Sigmoid colon (tissue), 7 donors: ENCODE data around the gene ANKDD1B. TPM values are rescaled to one million over a fixed set of nuclear protein-coding genes. Genes with fewer than 3 reads are reported as not detected.

ENCODE experiments used
- DNase-seq: peaks from one replicate; pipeline ENCODE4 v3.0.0-alpha.2; 2019
- H3K27ac ChIP-seq, 4 donors: fragments of 200-600 bp; sonication (generic); one replicate each; pipeline ENCODE4 v1.5.1; 2016 to 2019; ENCODE audit warnings: mild to moderate bottlenecking in 1 of 4
- H3K27me3 ChIP-seq, 3 donors: fragments of 200-600 bp; sonication (generic); one replicate each; pipeline ENCODE4 v1.5.1; 2019; ENCODE audit warnings: mild to moderate bottlenecking in 1 of 3
- H3K36me3 ChIP-seq, 4 donors: fragments of 200-600 bp; sonication (generic); one replicate each; pipeline ENCODE4 v1.5.1; 2016 to 2019
- H3K4me1 ChIP-seq, 4 donors: fragments of 200-600 bp; sonication (generic); one replicate each; pipeline ENCODE4 v1.5.1; 2017 to 2019
- H3K4me3 ChIP-seq, 4 donors: fragments of 200-600 bp; sonication (generic); one replicate each; pipeline ENCODE4 v1.5.1; 2017 to 2019; ENCODE audit warnings: mild to moderate bottlenecking in 2 of 4, moderate library complexity in 1 of 4
- H3K9me3 ChIP-seq, 4 donors: fragments of 200-600 bp in 3 of 4; sonication (generic) in 3 of 4; one replicate each; pipeline versions ENCODE4 v1.5.1 to v1.6.1; 2013 to 2019
- EP300 ChIP-seq, 4 donors: sonication (generic); formaldehyde crosslinking; IDR thresholded peaks; one replicate each; pipeline ENCODE4 v1.6.1; 2017; ENCODE audit warnings: antibody characterized with exemption in 4 of 4
- POLR2A ChIP-seq, 2 donors: fragments of 450-650 bp; IDR thresholded peaks; one replicate each; pipeline ENCODE4 v1.6.1; 2016; ENCODE audit warnings: antibody characterized with exemption in 2 of 2, mild to moderate bottlenecking in 2 of 2, moderate library complexity in 2 of 2
- POLR2AphosphoS5 ChIP-seq, 4 donors: sonication (generic); formaldehyde crosslinking; IDR thresholded peaks; one replicate each; pipeline ENCODE4 v1.6.1; 2017; ENCODE audit warnings: antibody characterized with exemption in 4 of 4
- WGBS, 2 donors: extraction: QIAGEN DNeasy Blood & Tissue Kit; methylation state at CpG; one replicate each; pipeline ENCODE4 v1.1.7; 2013; 5-methylcytosine and 5-hydroxymethylcytosine counted together
- intact Hi-C: fragments of 100-400 bp; cut with DNase I; formaldehyde crosslinking; loops from one replicate; pipeline ENCODE4 v1.15.1; 2023
- polyA plus RNA-seq, 3 donors: library from polyadenylated mRNA; stranded (reverse); fragments of 200-250 nt; gene quantifications; one replicate each; pipeline ENCODE4 v1.2.3, GENCODE V29; 2013
- total RNA-seq, 4 donors: library from RNA; depleted of rRNA; stranded (reverse); fragments of >200 nt; gene quantifications; one replicate each; pipeline ENCODE4 v1.1.0, GENCODE V29; 2016
- TF ChIP-seq, protein P1 (sequence below), 4 experiments: fragments of 450-650 bp in 3 of 4; fragments of 200-600 bp in 1 of 4; IDR thresholded peaks; one replicate each; pipeline ENCODE4 v1.5.1; 2016 to 2019; ENCODE audit warnings: antibody characterized with exemption in 4 of 4, mild to moderate bottlenecking in 3 of 4, moderate library complexity in 2 of 4
- donor health status: healthy with polysubstance abuse.
- donor health status: Bipolar disorder and iron deficiency.
- donor health status: healthy.

Gene ANKDD1B
- total and polyA plus RNA-seq, 7 donors: 0.36 to 3.0 (median 1.8) TPM; not detected in 2

DNA sequence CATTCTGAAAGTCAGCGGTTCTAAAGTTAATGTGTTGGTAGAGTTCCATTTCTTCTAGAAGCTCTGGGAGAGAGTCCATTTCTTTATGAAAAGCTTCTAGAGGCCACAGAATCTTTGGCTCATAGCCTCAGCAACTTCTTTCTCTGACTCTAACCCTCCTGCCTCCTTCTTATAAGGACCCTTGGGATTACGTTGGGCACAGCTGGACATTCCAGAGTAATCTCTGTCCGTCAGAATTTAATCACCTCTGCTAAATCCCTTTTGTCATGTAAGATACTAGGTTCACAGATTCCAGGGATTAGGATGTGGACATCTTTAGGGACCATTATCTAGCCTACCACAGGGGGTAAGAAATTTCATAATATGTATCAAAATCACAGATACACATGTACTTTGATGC is 22.6 kb upstream of the ANKDD1B start:
- DNase-seq: no peak
- peaks cover 0 to 68% (median 6%) of the 10 kb centered on the region in 4 donors for H3K36me3 ChIP-seq
- 93 to 94% methylated on average over 3 of the region's 3 CpGs for WGBS, 2 donors
- intact Hi-C loops: no loop called here
- no peaks in the 10 kb centered on the region for H3K4me1 ChIP-seq
- no peaks in the 10 kb centered on the region for H3K9me3 ChIP-seq
- no peak for TF ChIP-seq EP300 (IDR thresholded peaks at IDR 0.05)
- TF ChIP-seq, protein P1, sequence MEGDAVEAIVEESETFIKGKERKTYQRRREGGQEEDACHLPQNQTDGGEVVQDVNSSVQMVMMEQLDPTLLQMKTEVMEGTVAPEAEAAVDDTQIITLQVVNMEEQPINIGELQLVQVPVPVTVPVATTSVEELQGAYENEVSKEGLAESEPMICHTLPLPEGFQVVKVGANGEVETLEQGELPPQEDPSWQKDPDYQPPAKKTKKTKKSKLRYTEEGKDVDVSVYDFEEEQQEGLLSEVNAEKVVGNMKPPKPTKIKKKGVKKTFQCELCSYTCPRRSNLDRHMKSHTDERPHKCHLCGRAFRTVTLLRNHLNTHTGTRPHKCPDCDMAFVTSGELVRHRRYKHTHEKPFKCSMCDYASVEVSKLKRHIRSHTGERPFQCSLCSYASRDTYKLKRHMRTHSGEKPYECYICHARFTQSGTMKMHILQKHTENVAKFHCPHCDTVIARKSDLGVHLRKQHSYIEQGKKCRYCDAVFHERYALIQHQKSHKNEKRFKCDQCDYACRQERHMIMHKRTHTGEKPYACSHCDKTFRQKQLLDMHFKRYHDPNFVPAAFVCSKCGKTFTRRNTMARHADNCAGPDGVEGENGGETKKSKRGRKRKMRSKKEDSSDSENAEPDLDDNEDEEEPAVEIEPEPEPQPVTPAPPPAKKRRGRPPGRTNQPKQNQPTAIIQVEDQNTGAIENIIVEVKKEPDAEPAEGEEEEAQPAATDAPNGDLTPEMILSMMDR (IDR thresholded peaks at IDR 0.05): no peak
- TF ChIP-seq POLR2A (IDR thresholded peaks at IDR 0.05): no peak
- no peak for TF ChIP-seq POLR2AphosphoS5 (IDR thresholded peaks at IDR 0.05)
- no peak overlapping the region for H3K27ac ChIP-seq
- H3K4me3 ChIP-seq: no peak overlapping the region
- H3K27me3 ChIP-seq: no peaks in the 10 kb centered on the region

DNA sequence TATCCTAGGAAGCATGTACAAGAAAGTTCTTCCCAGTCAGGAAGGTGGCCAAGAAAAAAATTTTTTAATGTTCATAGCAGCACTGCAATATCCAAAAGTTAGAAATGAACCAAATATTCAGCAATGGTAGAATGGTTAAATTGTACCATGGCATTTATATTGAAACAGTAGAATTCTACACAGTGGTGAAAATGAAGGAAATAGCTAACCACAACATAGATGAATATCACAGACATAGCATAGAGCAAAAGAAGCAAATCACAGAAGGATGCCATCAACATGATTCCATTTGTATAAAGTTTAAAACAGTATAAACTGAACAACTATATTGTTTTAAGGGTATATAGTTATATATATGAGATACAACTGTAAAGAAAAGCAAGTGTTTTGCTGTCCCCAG is 10.7 kb upstream of the ANKDD1B start:
- TF ChIP-seq POLR2AphosphoS5 (IDR thresholded peaks at IDR 0.05) (no peak), EP300 (IDR thresholded peaks at IDR 0.05) (no peak), POLR2A (IDR thresholded peaks at IDR 0.05) (no peak)
- TF ChIP-seq, protein P1 (IDR thresholded peaks at IDR 0.05): no peak
- H3K9me3 ChIP-seq: no peaks in the 10 kb centered on the region
- no peaks in the 10 kb centered on the region for H3K4me1 ChIP-seq
- no peak for DNase-seq
- no peak overlapping the region for H3K4me3 ChIP-seq
- H3K27me3 ChIP-seq: no peaks in the 10 kb centered on the region
- no peak overlapping the region for H3K27ac ChIP-seq
- intact Hi-C loops: no loop called here
- H3K36me3 ChIP-seq: peaks cover 0 to 65% (median 11%) of the 10 kb centered on the region in 4 donors

DNA sequence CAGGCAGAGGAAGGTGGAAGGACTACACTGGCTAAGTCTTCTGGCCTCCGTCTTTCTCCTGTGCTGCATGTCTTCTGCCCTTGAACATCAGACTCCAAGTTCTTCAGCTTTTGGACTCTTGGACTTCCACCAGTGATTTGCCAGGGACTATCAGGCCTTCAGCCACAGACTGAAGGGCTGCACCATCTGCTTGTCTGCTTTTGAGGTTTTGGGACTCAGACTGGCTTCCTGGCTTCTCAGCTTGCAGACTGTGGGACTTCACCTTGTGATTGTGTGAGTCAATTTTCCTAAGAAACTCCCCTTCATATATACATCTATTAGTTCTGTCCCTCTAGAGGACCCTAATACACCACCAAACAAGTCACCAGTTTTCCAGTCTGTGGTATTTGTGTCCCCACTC is 9.7 kb upstream of the ANKDD1B start:
- intact Hi-C loops: no loop called here
- Histone ChIP-seq H3K27me3 (no peaks in the 10 kb centered on the region), H3K36me3 (peaks cover 0 to 56% (median 8%) of the 10 kb centered on the region in 4 donors), H3K4me1 (no peaks in the 10 kb centered on the region), H3K27ac (no peak overlapping the region), H3K9me3 (no peaks in the 10 kb centered on the region), H3K4me3 (no peak overlapping the region)
- DNase-seq: no peak
- TF ChIP-seq EP300 (IDR thresholded peaks at IDR 0.05) (no peak), POLR2AphosphoS5 (IDR thresholded peaks at IDR 0.05) (no peak), POLR2A (IDR thresholded peaks at IDR 0.05) (no peak)
- TF ChIP-seq, protein P1 (IDR thresholded peaks at IDR 0.05): no peak
- 98 to 100% methylated on average over 1 of the region's 1 CpG for WGBS, 2 donors

DNA sequence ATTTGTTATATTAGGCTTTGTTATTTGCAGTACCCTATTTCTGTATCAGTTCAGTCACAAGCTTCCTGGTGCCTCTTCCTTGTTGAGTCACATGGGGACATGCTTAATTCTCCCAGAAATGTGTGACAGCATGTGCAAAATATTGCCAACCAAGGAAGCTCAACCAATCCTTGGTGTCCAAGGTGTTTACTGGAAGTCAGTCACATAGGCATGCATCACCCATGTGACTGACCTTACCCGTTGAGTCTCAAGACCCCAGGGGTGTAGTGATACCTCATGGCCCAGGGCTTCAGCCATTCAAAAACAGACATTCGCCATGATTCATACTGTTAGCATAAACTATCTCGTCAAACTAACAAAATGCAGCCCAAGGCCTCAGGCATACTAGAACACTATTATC is 9.3 kb upstream of the ANKDD1B start:
- intact Hi-C loops: no loop called here
- Histone ChIP-seq H3K4me1 (no peaks in the 10 kb centered on the region), H3K9me3 (no peaks in the 10 kb centered on the region), H3K27ac (no peak overlapping the region), H3K4me3 (no peak overlapping the region), H3K36me3 (peaks cover 0 to 52% (median 6%) of the 10 kb centered on the region in 4 donors), H3K27me3 (no peaks in the 10 kb centered on the region)
- no peak for TF ChIP-seq EP300 (IDR thresholded peaks at IDR 0.05)
- TF ChIP-seq, protein P1 (IDR thresholded peaks at IDR 0.05): no peak
- TF ChIP-seq POLR2A (IDR thresholded peaks at IDR 0.05): no peak
- no peak for TF ChIP-seq POLR2AphosphoS5 (IDR thresholded peaks at IDR 0.05)
- no peak for DNase-seq
- 91% methylated on average over 3 of the region's 3 CpGs for WGBS, 2 donors

DNA sequence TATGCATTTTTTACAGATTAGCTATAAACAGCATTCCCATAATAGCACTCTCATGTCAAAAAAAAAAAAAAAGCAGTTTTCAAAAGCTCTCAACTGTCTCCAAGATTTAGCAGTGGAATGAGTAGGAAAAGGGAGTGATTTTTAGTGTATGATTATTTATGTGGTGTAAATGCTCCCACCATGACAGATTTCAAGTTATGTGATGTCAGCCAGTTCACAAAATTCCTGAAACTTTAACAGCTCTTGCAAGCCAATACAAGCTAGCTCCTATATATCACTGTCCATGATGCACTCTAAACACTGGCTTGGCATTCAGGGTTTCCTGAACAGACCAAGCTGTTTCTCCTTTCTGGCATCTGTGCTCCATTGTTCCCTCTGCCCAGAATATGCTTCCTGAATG is 7.9 kb upstream of the ANKDD1B start:
- TF ChIP-seq EP300 (IDR thresholded peaks at IDR 0.05) (no peak), POLR2A (IDR thresholded peaks at IDR 0.05) (no peak), POLR2AphosphoS5 (IDR thresholded peaks at IDR 0.05) (no peak)
- TF ChIP-seq, protein P1 (IDR thresholded peaks at IDR 0.05): no peak
- H3K27me3 ChIP-seq: no peaks in the 10 kb centered on the region
- H3K4me1 ChIP-seq: no peaks in the 10 kb centered on the region
- H3K4me3 ChIP-seq: no peak overlapping the region
- no peak for DNase-seq
- no peak overlapping the region for H3K27ac ChIP-seq
- no peaks in the 10 kb centered on the region for H3K9me3 ChIP-seq
- H3K36me3 ChIP-seq: peaks cover 0 to 41% (median 5%) of the 10 kb centered on the region in 4 donors
- intact Hi-C loops: no loop called here
